DND-41 (cell line): ENCODE data around the gene ZNF277.
A peak's percentile ranks its signal among the peaks of the same experiment; 100 is the strongest.

Source experiments
- ATAC-seq: fragments of 200-7000 bp; cut with Tn5 transposase; 3 replicates; pipeline ENCODE4 v1.9.1; 2021; ENCODE audit warnings: low read depth; ENCODE audit not compliant: insufficient read depth
- DNase-seq: peaks from one replicate; pipeline ENCODE4 v3.0.0-alpha.2; 2020
- H2AFZ ChIP-seq: 2 replicates; pipeline ENCODE4 v1.6.0; 2012; ENCODE audit warnings: low read depth, low read length
- H3K27ac ChIP-seq: 2 replicates; pipeline ENCODE4 v1.5.1; 2012; ENCODE audit warnings: low read length, inconsistent platforms
- H3K27me3 ChIP-seq: fragments of 200-600 bp; sonication (generic); 2 replicates; pipeline ENCODE4 v1.6.0; 2012; ENCODE audit warnings: low read length, mild to moderate bottlenecking, inconsistent platforms; ENCODE audit not compliant: insufficient read depth, poor library complexity
- H3K36me3 ChIP-seq: 2 replicates; pipeline ENCODE4 v1.5.1; 2012; ENCODE audit warnings: low read length, inconsistent platforms; ENCODE audit not compliant: insufficient read depth
- H3K4me1 ChIP-seq: 2 replicates; pipeline ENCODE4 v1.5.1; 2012; ENCODE audit warnings: mild to moderate bottlenecking, low read length; ENCODE audit not compliant: insufficient read depth
- H3K4me2 ChIP-seq: 2 replicates; pipeline ENCODE4 v1.6.0; 2012; ENCODE audit warnings: mild to moderate bottlenecking, moderate library complexity, low read length, inconsistent platforms; ENCODE audit not compliant: insufficient read depth
- H3K4me3 ChIP-seq, 2 experiments: fragments of 200-600 bp in 1 of 2; shearing (Covaris generic) in 1 of 2; 2 replicates each; pipeline ENCODE4 v1.5.1; 2012 to 2016; ENCODE audit warnings: inconsistent platforms in 2 of 2, low read length in 2 of 2, mild to moderate bottlenecking in 2 of 2, low read depth in 1 of 2, moderate library complexity in 1 of 2
- H3K79me2 ChIP-seq: 2 replicates; pipeline ENCODE4 v1.6.0; 2012; ENCODE audit warnings: low read length, inconsistent platforms; ENCODE audit not compliant: insufficient read depth
- H3K9ac ChIP-seq: 2 replicates; pipeline ENCODE4 v1.6.0; 2012; ENCODE audit warnings: low read depth, mild to moderate bottlenecking, inconsistent platforms, low read length, moderate library complexity
- H3K9me3 ChIP-seq: 2 replicates; pipeline ENCODE4 v1.5.1; 2012; ENCODE audit warnings: low read length, moderate library complexity, mild to moderate bottlenecking, inconsistent platforms; ENCODE audit not compliant: insufficient read depth, severe bottlenecking
- H4K20me1 ChIP-seq: 2 replicates; pipeline ENCODE4 v1.6.0; 2012; ENCODE audit warnings: low read length; ENCODE audit not compliant: insufficient read depth
- EZH2 ChIP-seq: IDR thresholded peaks from 3 replicates; pipeline ENCODE4 v1.6.1; 2012; ENCODE audit warnings: borderline replicate concordance, low read depth, mild to moderate bottlenecking, moderate library complexity, low read length, inconsistent platforms; ENCODE audit not compliant: severe bottlenecking
- TF ChIP-seq, protein P1 (sequence below): IDR thresholded peaks from 2 replicates; pipeline ENCODE4 v1.5.1; 2012; ENCODE audit warnings: borderline replicate concordance, low read length, moderate library complexity, mild to moderate bottlenecking; ENCODE audit not compliant: poor library complexity, severe bottlenecking; ENCODE audit errors: extremely low read depth

ZNF277 gene

DNA sequence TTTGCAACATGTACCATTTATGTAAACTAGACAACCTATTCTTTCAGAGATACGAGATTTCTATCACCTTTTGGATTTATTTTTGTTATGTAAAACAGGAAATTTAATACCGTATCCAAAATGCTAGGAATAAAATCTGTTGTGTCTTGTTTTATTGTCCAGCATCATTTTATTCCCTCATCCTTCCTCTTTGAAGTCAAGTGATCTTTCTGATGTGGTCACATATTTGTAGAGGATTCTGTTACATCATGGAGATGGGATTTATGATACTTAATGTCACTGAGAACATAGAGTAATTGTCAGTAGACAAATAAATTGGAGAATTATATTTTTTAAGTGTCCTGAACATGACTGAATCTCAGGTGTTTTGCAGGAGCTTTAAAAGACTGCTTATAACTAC lies 64.7 kb downstream of the ZNF277 start:
- no peak for DNase-seq
- H3K27ac ChIP-seq = no peak overlapping the region
- no peak overlapping the region for H3K4me2 ChIP-seq
- TF ChIP-seq, protein P1, sequence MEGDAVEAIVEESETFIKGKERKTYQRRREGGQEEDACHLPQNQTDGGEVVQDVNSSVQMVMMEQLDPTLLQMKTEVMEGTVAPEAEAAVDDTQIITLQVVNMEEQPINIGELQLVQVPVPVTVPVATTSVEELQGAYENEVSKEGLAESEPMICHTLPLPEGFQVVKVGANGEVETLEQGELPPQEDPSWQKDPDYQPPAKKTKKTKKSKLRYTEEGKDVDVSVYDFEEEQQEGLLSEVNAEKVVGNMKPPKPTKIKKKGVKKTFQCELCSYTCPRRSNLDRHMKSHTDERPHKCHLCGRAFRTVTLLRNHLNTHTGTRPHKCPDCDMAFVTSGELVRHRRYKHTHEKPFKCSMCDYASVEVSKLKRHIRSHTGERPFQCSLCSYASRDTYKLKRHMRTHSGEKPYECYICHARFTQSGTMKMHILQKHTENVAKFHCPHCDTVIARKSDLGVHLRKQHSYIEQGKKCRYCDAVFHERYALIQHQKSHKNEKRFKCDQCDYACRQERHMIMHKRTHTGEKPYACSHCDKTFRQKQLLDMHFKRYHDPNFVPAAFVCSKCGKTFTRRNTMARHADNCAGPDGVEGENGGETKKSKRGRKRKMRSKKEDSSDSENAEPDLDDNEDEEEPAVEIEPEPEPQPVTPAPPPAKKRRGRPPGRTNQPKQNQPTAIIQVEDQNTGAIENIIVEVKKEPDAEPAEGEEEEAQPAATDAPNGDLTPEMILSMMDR = no peak
- TF ChIP-seq EZH2 = no peak
- peaks cover 3% of the 10 kb centered on the region; the same call in 1 of the 2 replicates for H4K20me1 ChIP-seq
- H3K79me2 ChIP-seq = peaks cover 18% of the 10 kb centered on the region; the same call in 1 of the 2 replicates
- H3K36me3 ChIP-seq = no peaks in the 10 kb centered on the region
- H2AFZ ChIP-seq = no peak overlapping the region
- no peak for ATAC-seq
- no peaks in the 10 kb centered on the region for H3K4me1 ChIP-seq
- no peak overlapping the region for H3K9ac ChIP-seq
- H3K4me3 ChIP-seq = no peak overlapping the region
- H3K9me3 ChIP-seq = no peaks in the 10 kb centered on the region
- H3K27me3 ChIP-seq = no peaks in the 10 kb centered on the region

DNA sequence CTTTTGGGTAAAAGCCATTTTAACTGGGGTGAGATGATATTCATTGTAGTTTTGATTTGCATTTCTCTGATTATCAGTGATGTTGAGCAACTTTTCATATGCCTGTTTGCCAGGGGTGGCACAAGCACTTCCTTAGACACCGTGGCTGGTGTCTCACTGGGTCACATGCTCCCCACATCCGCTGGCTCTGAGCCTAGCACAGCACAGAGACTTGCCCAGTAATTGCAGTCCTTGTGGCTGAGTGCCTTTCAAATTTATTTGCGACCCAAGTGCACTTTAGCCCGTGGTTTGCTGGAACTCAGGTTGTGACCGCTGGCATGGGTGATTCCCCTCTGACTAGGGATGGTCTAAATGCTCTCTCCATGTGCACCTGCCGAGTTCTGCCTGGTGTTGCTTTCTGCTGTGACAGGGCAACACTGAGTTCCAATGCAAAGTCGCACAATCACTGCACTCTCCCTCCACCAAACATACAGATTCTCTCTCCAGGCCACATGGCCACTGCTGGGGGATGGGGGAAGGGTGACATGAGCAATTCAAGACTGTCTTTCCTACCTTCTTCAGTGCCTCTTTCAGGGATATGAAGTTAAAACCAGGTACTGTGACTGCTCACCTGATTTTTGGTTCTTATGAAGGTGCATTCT lies 66.5 kb downstream of the ZNF277 start:
- DNase-seq (peak; percentile 33), ATAC-seq (peak; percentile 81)
- no peak overlapping the region for H3K4me2 ChIP-seq
- TF ChIP-seq, protein P1 = no peak
- no peak for TF ChIP-seq EZH2
- peaks cover 18% of the 10 kb centered on the region; the same call in 1 of the 2 replicates for H3K79me2 ChIP-seq
- H3K27ac ChIP-seq = no peak overlapping the region
- no peak overlapping the region for H2AFZ ChIP-seq
- no peak overlapping the region for H3K9ac ChIP-seq
- H3K27me3 ChIP-seq = no peaks in the 10 kb centered on the region
- no peaks in the 10 kb centered on the region for H3K9me3 ChIP-seq
- no peak overlapping the region for H3K4me3 ChIP-seq
- H3K36me3 ChIP-seq = no peaks in the 10 kb centered on the region
- no peaks in the 10 kb centered on the region for H3K4me1 ChIP-seq
- H4K20me1 ChIP-seq = no peaks in the 10 kb centered on the region; the same call in 1 of the 2 replicates

DNA sequence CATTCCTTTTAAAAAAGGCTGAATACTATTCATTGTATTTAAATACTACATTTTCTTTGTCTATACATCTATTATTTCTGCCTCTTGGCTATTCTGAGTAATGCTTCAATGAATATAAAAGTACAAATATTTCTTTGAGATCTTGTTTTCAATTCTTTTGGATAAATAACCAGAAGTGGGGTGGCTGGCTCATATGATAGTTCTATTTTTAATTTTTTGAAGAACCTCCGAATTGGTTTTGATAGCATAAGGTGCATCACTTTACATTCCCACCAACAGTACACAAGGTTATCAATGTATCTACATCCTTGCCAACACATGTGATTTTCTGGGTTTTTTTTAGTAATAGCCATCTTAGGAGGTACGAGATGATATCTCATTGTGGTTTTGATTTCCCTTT lies 72.5 kb downstream of the ZNF277 start:
- Histone ChIP-seq H3K79me2 (peaks cover 8% of the 10 kb centered on the region; the same call in 1 of the 2 replicates), H3K4me3 (no peak overlapping the region), H2AFZ (no peak overlapping the region), H4K20me1 (peaks cover 8% of the 10 kb centered on the region; the same call in 1 of the 2 replicates), H3K4me2 (no peak overlapping the region), H3K9ac (no peak overlapping the region), H3K36me3 (no peaks in the 10 kb centered on the region), H3K4me1 (no peaks in the 10 kb centered on the region), H3K27me3 (no peaks in the 10 kb centered on the region), H3K27ac (no peak overlapping the region), H3K9me3 (no peaks in the 10 kb centered on the region)
- ATAC-seq (no peak), DNase-seq (no peak)
- TF ChIP-seq EZH2 = no peak
- TF ChIP-seq, protein P1 = no peak
